Spinal cord (tissue), 10 donors: ENCODE measurements around the gene NIFK. TPM values are rescaled to one million over a fixed set of nuclear protein-coding genes. Genes with fewer than 3 reads are reported as not detected.

Source experiments
- DNase-seq, 6 donors: peaks; one replicate each; pipeline versions ENCODE4 v3.0.0 to v3.0.0-alpha.2; 2013 to 2015; ENCODE audit warnings: low spot score in 6 of 6, low read depth in 4 of 6
- H3K27ac ChIP-seq: one replicate; pipeline ENCODE4 v1.5.1; 2013; ENCODE audit warnings: low read depth, low read length, control low read depth
- H3K27me3 ChIP-seq: one replicate; pipeline ENCODE4 v1.6.1; 2013; ENCODE audit warnings: low read length; ENCODE audit not compliant: control insufficient read depth, insufficient read depth
- H3K36me3 ChIP-seq: one replicate; pipeline ENCODE4 v1.6.1; 2013; ENCODE audit warnings: low read length; ENCODE audit not compliant: control insufficient read depth, insufficient read depth
- H3K4me1 ChIP-seq: one replicate; pipeline ENCODE4 v1.6.1; 2013; ENCODE audit warnings: low read length; ENCODE audit not compliant: control insufficient read depth, insufficient read depth
- H3K4me3 ChIP-seq: one replicate; pipeline ENCODE4 v1.5.1; 2013; ENCODE audit warnings: low read depth, low read length, control low read depth
- H3K9me3 ChIP-seq: one replicate; pipeline ENCODE4 v1.6.1; 2013; ENCODE audit warnings: low read length; ENCODE audit not compliant: control insufficient read depth, insufficient read depth
- WGBS: methylation state at CpG from one replicate; pipeline ENCODE4 v1.1.5; 2013; ENCODE audit warnings: missing lambda C conversion rate; ENCODE audit not compliant: insufficient coverage; 5-methylcytosine and 5-hydroxymethylcytosine counted together
- polyA plus RNA-seq, 2 donors: library from polyadenylated mRNA; unstranded; fragments of 120-200 nt; gene quantifications; one replicate each; pipeline ENCODE4 v1.2.1, GENCODE V29; 2013; ENCODE audit not compliant: insufficient read length in 2 of 2
- total RNA-seq, 2 donors: library from RNA; depleted of rRNA in 1 of 2; stranded (reverse); fragments of 120-200 nt in 1 of 2; fragments of >200 nt in 1 of 2; gene quantifications; one replicate each; pipeline versions ENCODE4 v1.2.3 to v1.2.4, GENCODE V29; 2013 to 2014
- donor health status: healthy.

NIFK gene
- total and polyA plus RNA-seq, 4 donors: 44.9 to 62.9 (median 55.2) TPM

DNA sequence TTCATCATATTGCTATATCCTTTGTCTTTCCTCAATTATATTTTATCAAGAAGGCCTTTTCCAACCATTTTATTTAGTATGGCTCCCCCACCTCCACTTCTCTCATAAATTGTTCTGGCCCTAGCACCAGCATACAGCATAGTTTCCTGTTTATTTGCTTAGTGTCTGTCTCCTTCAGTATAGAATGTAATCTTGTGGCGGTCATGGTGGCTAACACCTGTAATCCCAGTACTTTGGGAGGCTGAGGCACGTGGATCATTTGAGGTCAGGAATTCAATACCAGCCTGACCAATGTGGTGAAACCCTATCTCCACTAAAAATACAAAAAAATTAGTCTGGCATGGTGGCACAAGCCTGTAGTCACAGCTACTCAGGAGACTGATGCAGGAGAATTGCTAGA is 47.9 kb downstream of the NIFK start:
- Histone ChIP-seq H3K36me3 (no peaks in the 10 kb centered on the region), H3K27me3 (no peaks in the 10 kb centered on the region), H3K9me3 (no peaks in the 10 kb centered on the region), H3K4me1 (no peaks in the 10 kb centered on the region), H3K27ac (no peak overlapping the region), H3K4me3 (no peak overlapping the region)
- no peak for DNase-seq
- WGBS: no CpG with 5 or more reads among the region's 2 CpGs

GRCh38 chr2:121686902-121687301 is 49.8 kb downstream of the NIFK start:
- no peak for DNase-seq
- peaks cover 6% of the 10 kb centered on the region for H3K9me3 ChIP-seq
- H3K4me3 ChIP-seq: no peak overlapping the region
- H3K36me3 ChIP-seq: no peaks in the 10 kb centered on the region
- H3K27me3 ChIP-seq: no peaks in the 10 kb centered on the region
- no CpG with 5 or more reads among the region's 2 CpGs for WGBS
- H3K27ac ChIP-seq: no peak overlapping the region
- H3K4me1 ChIP-seq: no peaks in the 10 kb centered on the region

GRCh38 chr2:121686218-121686617 is 50.5 kb downstream of the NIFK start:
- H3K36me3 ChIP-seq: no peaks in the 10 kb centered on the region
- no peaks in the 10 kb centered on the region for H3K27me3 ChIP-seq
- DNase-seq: no peak
- no peak overlapping the region for H3K27ac ChIP-seq
- H3K4me1 ChIP-seq: no peaks in the 10 kb centered on the region
- H3K4me3 ChIP-seq: no peak overlapping the region
- WGBS: 77% methylated on average over 19 of the region's 19 CpGs
- H3K9me3 ChIP-seq: peaks cover 6% of the 10 kb centered on the region

- Histone ChIP-seq H3K9me3 (peaks cover 8% of the 10 kb centered on the region), H3K4me3 (no peak overlapping the region), H3K27ac (no peak overlapping the region), H3K27me3 (no peaks in the 10 kb centered on the region), H3K36me3 (no peaks in the 10 kb centered on the region), H3K4me1 (no peaks in the 10 kb centered on the region)
- no peak for DNase-seq
- 91% methylated on average over 16 of the region's 17 CpGs for WGBS
Observed at GRCh38 chr2:121682396-121683298, 54.0 kb downstream of the NIFK start.

- no peaks in the 10 kb centered on the region for H3K27me3 ChIP-seq
- H3K9me3 ChIP-seq: peaks cover 9% of the 10 kb centered on the region
- no peak overlapping the region for H3K27ac ChIP-seq
- no peaks in the 10 kb centered on the region for H3K4me1 ChIP-seq
- no peak for DNase-seq
- no peaks in the 10 kb centered on the region for H3K36me3 ChIP-seq
- H3K4me3 ChIP-seq: no peak overlapping the region
Observed at GRCh38 chr2:121677855-121678254, 58.8 kb downstream of the NIFK start.

Other genes starting within 250 kb of the NIFK start
- gene RNU4ATAC, start 206.0 kb downstream of the NIFK start, total RNA-seq: 10 to 100 TPM in 1 of 2 donors, under 1 TPM in 1; under 0.01 to 79.1 TPM
- not detected for gene RNU4ATAC, start 206.0 kb downstream of the NIFK start, polyA plus RNA-seq
- gene CLASP1, start 87.4 kb downstream of the NIFK start, total RNA-seq: 10 to 100 TPM; 51.7 to 98.2 TPM
- 10 to 100 TPM; 56.6 to 69.1 TPM for gene CLASP1, start 87.4 kb downstream of the NIFK start, polyA plus RNA-seq
- 10 to 100 TPM; 50.1 to 64.7 TPM for gene TSN, start 18.8 kb upstream of the NIFK start, total RNA-seq
- 10 to 100 TPM; 68.0 to 80.9 TPM for gene TSN, start 18.8 kb upstream of the NIFK start, polyA plus RNA-seq